ENCODE data around the gene PDCL2.

The PDCL2 gene

DNA sequence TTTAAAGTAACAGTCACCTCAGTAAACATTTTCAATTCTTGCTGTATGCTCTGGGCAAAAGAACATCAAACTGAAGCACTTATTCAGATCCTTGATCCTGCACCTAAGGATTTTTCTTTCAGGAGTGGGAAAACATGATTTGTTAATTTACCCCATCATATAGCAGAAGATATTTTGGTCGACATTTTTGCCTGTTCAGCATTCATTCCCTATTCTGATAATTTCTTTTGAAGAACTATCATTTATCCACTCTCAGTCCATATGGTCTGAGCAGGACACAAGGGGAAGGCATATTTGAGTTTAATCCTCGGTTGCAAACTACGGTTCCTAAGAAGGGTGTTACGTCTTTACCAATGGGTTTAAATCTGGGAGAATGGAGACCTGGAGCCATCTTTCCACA, 44.1 kb downstream of the PDCL2 start:
- TF ChIP-seq, protein P1, sequence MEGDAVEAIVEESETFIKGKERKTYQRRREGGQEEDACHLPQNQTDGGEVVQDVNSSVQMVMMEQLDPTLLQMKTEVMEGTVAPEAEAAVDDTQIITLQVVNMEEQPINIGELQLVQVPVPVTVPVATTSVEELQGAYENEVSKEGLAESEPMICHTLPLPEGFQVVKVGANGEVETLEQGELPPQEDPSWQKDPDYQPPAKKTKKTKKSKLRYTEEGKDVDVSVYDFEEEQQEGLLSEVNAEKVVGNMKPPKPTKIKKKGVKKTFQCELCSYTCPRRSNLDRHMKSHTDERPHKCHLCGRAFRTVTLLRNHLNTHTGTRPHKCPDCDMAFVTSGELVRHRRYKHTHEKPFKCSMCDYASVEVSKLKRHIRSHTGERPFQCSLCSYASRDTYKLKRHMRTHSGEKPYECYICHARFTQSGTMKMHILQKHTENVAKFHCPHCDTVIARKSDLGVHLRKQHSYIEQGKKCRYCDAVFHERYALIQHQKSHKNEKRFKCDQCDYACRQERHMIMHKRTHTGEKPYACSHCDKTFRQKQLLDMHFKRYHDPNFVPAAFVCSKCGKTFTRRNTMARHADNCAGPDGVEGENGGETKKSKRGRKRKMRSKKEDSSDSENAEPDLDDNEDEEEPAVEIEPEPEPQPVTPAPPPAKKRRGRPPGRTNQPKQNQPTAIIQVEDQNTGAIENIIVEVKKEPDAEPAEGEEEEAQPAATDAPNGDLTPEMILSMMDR (IDR thresholded peaks at IDR 0.05; ENCODE audit: low read length, missing control alignments), result no peak
- H3K4me3 ChIP-seq (replicated peaks; ENCODE audit: low read depth, low read length), result peak overlapping the region; percentile 81

DNA sequence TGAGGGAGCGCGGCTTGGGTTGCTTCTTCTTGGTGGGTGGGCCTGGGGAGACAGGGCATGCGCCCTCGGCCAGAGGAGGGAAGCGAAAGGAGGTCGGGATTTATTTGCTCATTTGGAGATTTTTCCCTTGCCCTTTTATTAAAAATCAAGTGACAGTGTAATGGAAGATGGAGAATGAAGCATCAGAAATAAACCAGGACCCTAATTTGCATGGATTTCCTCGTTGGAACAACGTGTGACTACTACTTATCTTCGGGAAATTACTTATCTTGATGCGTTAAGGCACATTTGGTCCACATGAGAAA, 44.6 kb downstream of the PDCL2 start:
- no peak for DNase-seq (ENCODE audit: low read depth)
- H3K4me3 ChIP-seq (replicated peaks; ENCODE audit: low read depth, low read length), result peak overlapping the region; percentile 81
- TF ChIP-seq, protein P1 (IDR thresholded peaks at IDR 0.05; ENCODE audit: low read length, missing control alignments), result no peak

More for the DNA sequence above, 44.1 kb downstream of the PDCL2 start:
- DNase-seq (ENCODE audit: low read depth), result no peak

DNA sequence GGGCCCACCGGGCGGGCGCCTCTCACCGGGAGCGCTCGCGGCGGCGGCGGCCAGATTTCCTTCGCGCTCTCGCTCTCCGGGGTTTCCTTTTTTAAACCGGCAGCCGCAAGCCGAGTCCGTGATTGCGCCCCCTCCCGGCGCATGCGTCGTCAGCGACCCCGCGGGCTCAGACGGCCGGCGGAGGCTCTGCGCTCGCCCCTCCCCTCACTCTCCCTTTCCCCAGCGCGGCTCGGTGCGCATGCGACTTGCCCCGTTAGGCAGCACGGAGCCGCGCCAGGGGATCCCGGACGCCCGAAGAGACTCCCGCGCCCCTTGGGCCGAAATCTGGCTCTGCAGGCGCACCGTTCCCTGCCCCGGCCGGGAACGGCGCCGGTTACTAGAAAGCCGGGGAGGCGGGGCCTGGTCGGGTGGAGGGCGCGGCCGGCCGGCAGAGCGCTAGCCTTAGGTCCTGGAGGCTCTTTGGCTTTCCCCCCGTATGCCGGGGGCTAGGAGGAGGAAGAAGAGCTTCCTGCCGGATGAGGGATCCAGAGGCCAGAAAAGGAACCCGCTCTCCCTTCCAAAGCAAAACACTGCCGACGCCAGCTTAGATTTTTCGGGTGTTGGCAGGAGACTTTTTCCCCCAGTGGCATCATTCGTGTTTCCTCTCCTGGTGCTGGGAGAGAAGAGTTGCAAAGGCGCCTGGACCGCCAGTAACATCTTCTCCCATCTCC, 45.1 kb downstream of the PDCL2 start, which contains the start of gene CLOCK:
TSS of gene CLOCK (minus strand) at position 154 of the 710 bp plus-strand sequence. CDS start 64,124 bp downstream, outside the sequence.
- TF ChIP-seq, protein P1 (IDR thresholded peaks at IDR 0.05; ENCODE audit: low read length, missing control alignments), result peak; percentile 24
- DNase-seq (ENCODE audit: low read depth), result peak; percentile 89
- H3K4me3 ChIP-seq (replicated peaks; ENCODE audit: low read depth, low read length), result peak within 1 kb of the TSS; percentile 81

DNA sequence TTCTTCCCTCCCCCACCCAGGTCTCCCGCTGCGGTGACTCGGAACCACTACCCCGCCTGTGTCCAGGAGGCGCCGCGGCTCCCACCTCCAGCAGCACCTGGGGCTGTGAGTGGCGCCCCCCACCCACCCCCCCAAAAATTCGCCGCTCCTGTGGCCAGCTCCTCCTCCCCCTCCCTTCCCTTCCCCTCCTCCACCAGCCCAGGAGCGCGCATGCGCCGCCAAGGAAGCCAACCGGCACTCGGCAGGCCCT, 45.6 kb downstream of the PDCL2 start:
- TF ChIP-seq, protein P1 (IDR thresholded peaks at IDR 0.05; ENCODE audit: low read length, missing control alignments), result no peak
- H3K4me3 ChIP-seq (replicated peaks; ENCODE audit: low read depth, low read length), result peak overlapping the region; percentile 81
- no peak for DNase-seq (ENCODE audit: low read depth)

DNA sequence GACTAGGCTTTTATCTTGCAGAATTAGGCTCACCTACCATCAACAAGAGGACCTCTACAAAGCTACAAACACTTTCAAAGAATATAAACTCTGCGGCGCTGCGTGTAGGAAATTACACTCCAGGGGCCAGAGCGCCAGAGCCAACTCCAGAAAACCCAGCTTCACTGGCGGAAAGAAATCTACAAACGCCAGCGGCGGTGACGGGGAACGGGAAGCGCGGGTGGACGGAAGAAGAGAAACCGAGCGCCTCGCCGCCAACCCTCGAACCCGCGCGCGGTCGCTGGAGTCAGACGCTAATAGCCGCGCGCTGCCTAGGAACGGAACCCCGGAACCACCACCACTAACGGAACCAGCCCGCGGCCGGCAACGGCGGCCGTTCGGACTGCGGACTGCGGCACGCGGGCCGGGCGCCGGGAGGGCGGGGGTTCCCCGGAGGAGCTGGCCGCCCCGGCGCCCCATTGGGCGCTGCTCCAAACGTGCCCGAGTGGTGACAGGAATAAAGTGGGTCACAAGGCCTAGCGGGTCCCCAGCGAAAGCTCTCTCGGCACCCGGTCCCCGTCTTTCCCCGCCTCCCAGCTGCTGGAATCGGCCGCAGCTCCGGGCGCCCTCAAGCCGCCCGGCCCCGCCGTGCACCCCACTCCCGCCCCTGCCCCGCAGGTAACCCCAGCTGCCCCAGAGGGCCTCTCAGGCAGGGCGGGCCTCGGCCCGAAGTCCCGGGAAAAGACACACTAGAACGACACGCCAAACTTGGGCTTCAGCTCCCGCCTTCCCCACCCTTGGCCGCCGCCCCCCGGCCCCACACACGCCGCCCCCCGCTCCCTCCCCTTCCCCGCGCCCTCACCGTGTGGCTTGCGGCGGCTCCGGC, 46.2 kb downstream of the PDCL2 start:
- peak overlapping the region; percentile 81 for H3K4me3 ChIP-seq (replicated peaks; ENCODE audit: low read depth, low read length)
- TF ChIP-seq, protein P1 (IDR thresholded peaks at IDR 0.05; ENCODE audit: low read length, missing control alignments), result no peak
- peak; percentile 68 for DNase-seq (ENCODE audit: low read depth)

DNA sequence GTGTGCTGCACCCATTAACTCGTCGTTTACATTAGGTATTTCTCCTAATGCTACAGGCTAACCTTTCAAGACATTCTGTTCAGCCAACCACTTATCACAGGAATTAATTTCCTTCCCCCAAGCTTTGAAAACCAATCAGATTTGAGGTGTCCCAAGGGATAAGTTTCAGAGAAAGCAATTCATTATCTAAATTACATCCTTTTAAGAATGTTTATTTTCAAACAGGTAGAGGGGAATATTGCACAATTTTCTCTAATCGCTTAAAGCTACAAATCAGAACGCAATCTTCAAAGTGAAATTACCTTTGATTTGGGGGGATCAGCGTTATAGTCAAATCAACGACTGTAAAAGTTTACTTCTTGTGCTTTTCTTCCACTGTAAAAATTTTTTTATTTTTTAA, 46.9 kb downstream of the PDCL2 start:
- peak; percentile 21 for DNase-seq (ENCODE audit: low read depth)

More for the DNA sequence above, 46.9 kb downstream of the PDCL2 start:
- peak overlapping the region; percentile 81 for H3K4me3 ChIP-seq (replicated peaks; ENCODE audit: low read depth, low read length)
- TF ChIP-seq, protein P1 (IDR thresholded peaks at IDR 0.05; ENCODE audit: low read length, missing control alignments), result no peak

All from fibroblast of pulmonary artery (primary cell).